HG02763 (cell line): Measurements from ENCODE around the gene CHN2.
"Not testable (repeated sequence)": the region's sequence is repeated elsewhere in the genome, so short reads cannot be mapped to it uniquely, and the experiment has no call there.

Experiments used
- ATAC-seq: cut with Tn5 transposase; IDR thresholded peaks from one replicate; pipeline ENCODE4 v1.9.1; 2021; ENCODE audit warnings: mild to moderate bottlenecking, moderate library complexity; ENCODE audit not compliant: unreplicated experiment

CHN2 gene

DNA sequence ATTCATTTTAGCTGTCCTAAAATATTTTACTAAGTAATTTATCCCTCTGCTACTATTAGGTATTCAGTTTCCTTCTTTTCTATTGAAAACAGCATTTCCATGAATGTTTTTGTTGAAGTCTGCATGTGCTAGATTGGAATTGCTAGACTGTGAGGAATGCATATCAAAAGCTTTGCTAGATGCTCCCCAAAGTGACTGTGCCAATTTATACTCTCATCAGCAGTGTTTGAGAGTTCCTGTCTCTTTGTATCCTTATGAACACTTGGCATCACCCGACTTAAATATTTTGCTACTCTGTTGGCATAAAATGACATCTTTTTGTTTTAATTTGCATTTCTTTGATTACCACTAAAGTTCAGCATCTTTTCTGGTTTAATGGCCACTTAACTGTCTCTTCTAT, 324.0 kb downstream of the CHN2 start:
- ATAC-seq: no peak

DNA sequence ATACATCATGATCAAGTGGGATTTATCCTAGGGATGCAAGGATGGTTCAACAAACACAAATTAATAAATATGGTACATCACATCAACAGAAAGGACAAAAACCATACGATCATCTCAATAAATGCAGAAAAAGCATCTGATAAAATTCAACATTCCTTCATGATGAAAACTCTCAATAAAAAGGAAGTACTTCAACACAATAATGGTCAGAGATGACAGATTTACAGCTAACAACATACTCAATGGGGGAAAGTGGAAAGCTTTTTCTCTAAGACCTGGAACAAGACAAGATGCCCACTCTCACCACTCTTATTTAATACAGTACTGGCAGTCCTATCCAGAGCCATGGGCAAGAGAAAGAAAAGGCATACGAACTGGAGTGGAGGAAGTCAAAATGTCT, 329.2 kb downstream of the CHN2 start:
- no peak for ATAC-seq

DNA sequence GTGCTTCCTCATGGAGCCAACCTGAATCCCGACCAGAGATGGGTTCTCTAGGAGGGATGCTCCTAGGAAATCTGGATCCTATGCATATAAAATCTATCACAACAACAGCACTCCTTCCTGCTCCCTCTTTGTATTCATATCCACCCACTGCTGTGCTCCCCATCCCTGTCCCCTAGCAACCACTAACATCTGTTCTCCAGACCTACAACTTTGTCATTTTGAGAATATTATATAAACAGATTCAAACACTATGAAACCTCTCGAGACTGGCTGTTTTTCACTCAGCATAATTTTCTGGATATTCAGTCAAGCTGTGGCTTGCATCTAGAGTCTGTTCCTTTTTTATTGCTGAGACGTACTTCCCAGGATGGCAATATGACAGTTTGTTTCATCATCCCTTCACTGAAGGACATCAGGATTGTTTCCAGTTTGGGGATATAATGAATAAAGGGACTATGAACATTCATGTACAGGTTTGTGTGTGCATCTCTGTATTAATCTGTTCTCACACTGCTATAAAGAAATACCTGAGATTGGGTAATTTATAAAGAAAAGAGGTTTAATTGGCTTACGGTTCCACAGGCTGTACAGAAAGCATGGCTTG, 333.0 kb downstream of the CHN2 start:
- ATAC-seq: no peak

DNA sequence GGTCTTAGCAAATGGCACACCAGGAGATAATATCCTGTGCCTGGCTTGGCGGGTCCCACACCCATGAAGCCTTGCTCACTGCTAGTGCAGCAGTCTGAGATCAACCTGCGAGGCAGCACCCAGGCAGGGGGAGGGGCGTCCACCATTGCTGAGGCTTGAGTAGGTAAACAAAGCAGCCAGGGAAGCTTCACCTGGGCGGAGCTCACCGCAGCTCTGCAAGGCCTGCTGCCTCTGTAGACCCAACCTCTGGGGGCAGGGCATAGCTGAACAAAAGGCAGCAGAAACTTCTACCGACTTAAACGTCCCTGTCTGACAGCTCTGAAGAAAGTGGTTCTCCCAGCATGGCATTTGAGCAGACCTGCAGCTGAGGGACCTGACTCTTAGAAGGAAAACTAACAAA, 334.0 kb downstream of the CHN2 start:
- not testable (repeated sequence) for ATAC-seq
